ENCODE data around the gene POU4F3. TPM values are rescaled to one million over a fixed set of nuclear protein-coding genes. Genes with fewer than 3 reads are reported as not detected.

Gene POU4F3
- total RNA-seq, 1 donor from 2014 or later = 0.09 TPM

- peak overlapping the region; percentile 46 for H3K4me3 Mint-ChIP-seq
- TF ChIP-seq CTCF (IDR thresholded peaks at IDR 0.05; ENCODE audit: unreplicated experiment) = no peak
- no peaks in the 10 kb centered on the region for H3K36me3 Mint-ChIP-seq
- peaks cover 100% of the 10 kb centered on the region for H3K27me3 Mint-ChIP-seq (ENCODE audit: low read depth)
- no peak overlapping the region for H3K27ac Mint-ChIP-seq
- DNase-seq (ENCODE audit: low spot score in 2 of 2, unreplicated experiment in 2 of 2) = no peak
- H3K4me1 Mint-ChIP-seq = peaks cover 14% of the 10 kb centered on the region
- H3K9me3 Mint-ChIP-seq = no peaks in the 10 kb centered on the region
Observed at GRCh38 chr5:146345240-146345577, 6.6 kb downstream of the POU4F3 start.

- Mint-ChIP-seq H3K4me1 (peaks cover 14% of the 10 kb centered on the region), H3K27ac (no peak overlapping the region), H3K9me3 (no peaks in the 10 kb centered on the region), H3K4me3 (peak overlapping the region; percentile 46), H3K27me3 (ENCODE audit: low read depth) (peaks cover 99% of the 10 kb centered on the region), H3K36me3 (no peaks in the 10 kb centered on the region)
- DNase-seq (ENCODE audit: low spot score in 2 of 2, unreplicated experiment in 2 of 2) = no peak
- TF ChIP-seq CTCF (IDR thresholded peaks at IDR 0.05; ENCODE audit: unreplicated experiment) = no peak
Observed at GRCh38 chr5:146345578-146346366, 7.1 kb downstream of the POU4F3 start.

DNA sequence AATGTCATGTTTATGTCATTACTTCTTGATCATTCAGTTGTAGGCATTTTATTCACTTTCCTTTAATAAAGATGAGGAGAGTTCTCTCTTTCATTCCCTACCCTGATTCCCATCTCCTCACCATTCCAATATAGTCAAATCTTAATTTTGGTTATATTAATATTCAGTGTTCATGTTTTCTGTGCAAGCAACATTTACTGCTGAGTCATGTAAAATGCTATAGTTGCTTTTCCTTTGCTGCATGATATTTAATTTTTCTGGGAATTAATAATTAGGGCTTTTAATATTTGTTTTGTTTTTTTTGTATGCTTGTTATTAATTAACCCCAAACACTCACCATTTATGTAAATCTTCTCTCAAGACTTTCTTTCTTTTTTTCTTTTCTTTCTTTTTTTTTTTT lies 18.5 kb downstream of the POU4F3 start:
- no peaks in the 10 kb centered on the region for H3K9me3 Mint-ChIP-seq
- no peak overlapping the region for H3K4me3 Mint-ChIP-seq
- H3K4me1 Mint-ChIP-seq = no peaks in the 10 kb centered on the region
- peaks cover 71% of the 10 kb centered on the region for H3K27me3 Mint-ChIP-seq (ENCODE audit: low read depth)
- DNase-seq (ENCODE audit: low spot score in 2 of 2, unreplicated experiment in 2 of 2) = no peak
- no peak for TF ChIP-seq CTCF (IDR thresholded peaks at IDR 0.05; ENCODE audit: unreplicated experiment)
- H3K36me3 Mint-ChIP-seq = no peaks in the 10 kb centered on the region
- no peak overlapping the region for H3K27ac Mint-ChIP-seq

DNA sequence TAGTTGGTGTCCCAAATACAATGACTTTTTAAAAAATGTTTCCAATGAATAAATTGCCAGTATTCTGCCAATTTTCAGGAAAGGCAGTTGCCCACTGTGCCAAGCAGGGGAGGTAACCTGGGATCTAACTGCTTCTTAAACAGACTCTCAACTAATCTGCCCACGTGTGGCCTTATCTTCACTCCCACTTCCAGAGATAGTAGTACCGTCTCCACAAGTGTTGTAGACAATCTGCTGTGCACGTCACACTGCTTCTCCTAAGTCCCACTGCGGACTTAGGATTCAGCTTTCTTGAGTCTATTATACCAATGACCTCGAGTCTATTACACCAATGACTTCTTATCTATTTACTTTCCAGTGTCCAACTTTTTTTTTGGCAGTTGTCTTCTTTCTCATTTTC lies 21.2 kb downstream of the POU4F3 start:
- H3K36me3 Mint-ChIP-seq = no peaks in the 10 kb centered on the region
- no peak overlapping the region for H3K4me3 Mint-ChIP-seq
- H3K9me3 Mint-ChIP-seq = no peaks in the 10 kb centered on the region
- H3K27me3 Mint-ChIP-seq (ENCODE audit: low read depth) = peaks cover 82% of the 10 kb centered on the region
- TF ChIP-seq CTCF (IDR thresholded peaks at IDR 0.05; ENCODE audit: unreplicated experiment) = no peak
- no peak for DNase-seq (ENCODE audit: low spot score in 2 of 2, unreplicated experiment in 2 of 2)
- H3K4me1 Mint-ChIP-seq = no peaks in the 10 kb centered on the region
- H3K27ac Mint-ChIP-seq = no peak overlapping the region

GRCh38 chr5:146363161-146363874 lies 24.7 kb downstream of the POU4F3 start:
- TF ChIP-seq CTCF (IDR thresholded peaks at IDR 0.05; ENCODE audit: unreplicated experiment) = no peak
- Mint-ChIP-seq H3K4me1 (no peaks in the 10 kb centered on the region), H3K9me3 (no peaks in the 10 kb centered on the region), H3K27me3 (ENCODE audit: low read depth) (peaks cover 86% of the 10 kb centered on the region), H3K36me3 (no peaks in the 10 kb centered on the region), H3K4me3 (no peak overlapping the region), H3K27ac (no peak overlapping the region)
- no peak for DNase-seq (ENCODE audit: low spot score in 2 of 2, unreplicated experiment in 2 of 2)

Measured in mesothelial cell of epicardium (in vitro differentiated cells).